Effector memory CD4-positive, alpha-beta T cell (primary cell): ENCODE results near the gene RXFP1.
"Not testable (repeated sequence)": the region's sequence is repeated elsewhere in the genome, so short reads cannot be mapped to it uniquely, and the experiment has no call there.

Source experiments
- DNase-seq, 3 donors: peaks; one replicate each; pipeline ENCODE4 v3.0.0-alpha.2; 2020
- H3K27ac ChIP-seq: 2 replicates; pipeline ENCODE4 v1.7.0; 2013; ENCODE audit warnings: mild to moderate bottlenecking, low read length, moderate library complexity; ENCODE audit not compliant: insufficient read depth, poor library complexity, severe bottlenecking
- H3K27me3 ChIP-seq: replicated peaks from 2 replicates; pipeline ENCODE4 v1.7.0; 2013; ENCODE audit warnings: mild to moderate bottlenecking, low read length; ENCODE audit not compliant: insufficient read depth, control insufficient read depth, poor library complexity, severe bottlenecking
- H3K36me3 ChIP-seq: 2 replicates; pipeline ENCODE4 v1.7.0; 2013; ENCODE audit warnings: mild to moderate bottlenecking, low read length, moderate library complexity; ENCODE audit not compliant: control insufficient read depth, insufficient read depth
- H3K4me1 ChIP-seq: 2 replicates; pipeline ENCODE4 v1.7.0; 2013; ENCODE audit warnings: low read length, mild to moderate bottlenecking; ENCODE audit not compliant: control insufficient read depth, insufficient read depth, poor library complexity, severe bottlenecking
- H3K4me3 ChIP-seq: 2 replicates; pipeline ENCODE4 v1.7.0; 2013; ENCODE audit warnings: low read length, low read depth, mild to moderate bottlenecking; ENCODE audit not compliant: insufficient read depth, poor library complexity, severe bottlenecking
- H3K9me3 ChIP-seq: 2 replicates; pipeline ENCODE4 v1.7.0; 2013; ENCODE audit warnings: mild to moderate bottlenecking, low read length, moderate library complexity; ENCODE audit not compliant: control insufficient read depth

Gene RXFP1

GRCh38 chr4:158663707-158664625 is 142.3 kb downstream of the RXFP1 start:
- H3K27me3 ChIP-seq, H3K4me3 ChIP-seq, H3K9me3 ChIP-seq, DNase-seq, H3K36me3 ChIP-seq, H3K27ac ChIP-seq, H3K4me1 ChIP-seq: not testable (repeated sequence)

GRCh38 chr4:158664806-158665205 is 143.1 kb downstream of the RXFP1 start:
- H3K9me3 ChIP-seq: no peaks in the 10 kb centered on the region
- no peak for DNase-seq
- H3K27me3 ChIP-seq: no peaks in the 10 kb centered on the region
- H3K4me3 ChIP-seq: no peak overlapping the region
- no peaks in the 10 kb centered on the region for H3K4me1 ChIP-seq
- no peaks in the 10 kb centered on the region for H3K36me3 ChIP-seq
- no peak overlapping the region for H3K27ac ChIP-seq

GRCh38 chr4:158666892-158667291 is 145.2 kb downstream of the RXFP1 start:
- Histone ChIP-seq H3K36me3 (no peaks in the 10 kb centered on the region), H3K4me3 (no peak overlapping the region), H3K4me1 (peaks cover 6% of the 10 kb centered on the region), H3K27me3 (no peaks in the 10 kb centered on the region), H3K27ac (no peak overlapping the region), H3K9me3 (no peaks in the 10 kb centered on the region)
- no peak for DNase-seq

GRCh38 chr4:158667651-158668198 is 146.0 kb downstream of the RXFP1 start:
- Histone ChIP-seq H3K4me1 (peaks cover 6% of the 10 kb centered on the region), H3K4me3 (no peak overlapping the region), H3K27me3 (no peaks in the 10 kb centered on the region), H3K9me3 (no peaks in the 10 kb centered on the region), H3K36me3 (no peaks in the 10 kb centered on the region), H3K27ac (no peak overlapping the region)
- peak in 1 of 3 donors; percentile 6 for DNase-seq

- Histone ChIP-seq H3K27ac (no peak overlapping the region), H3K27me3 (no peaks in the 10 kb centered on the region), H3K4me3 (no peak overlapping the region), H3K4me1 (peaks cover 6% of the 10 kb centered on the region), H3K36me3 (no peaks in the 10 kb centered on the region), H3K9me3 (no peaks in the 10 kb centered on the region)
- no peak for DNase-seq
These were observed 147.6 kb downstream of the RXFP1 start for GRCh38 chr4:158669310-158669709.

- peak; percentile 36 to 39 (median 36) for DNase-seq
- no peaks in the 10 kb centered on the region for H3K36me3 ChIP-seq
- peak overlapping the region; percentile 90 for H3K27ac ChIP-seq
- peaks cover 6% of the 10 kb centered on the region for H3K4me1 ChIP-seq
- H3K27me3 ChIP-seq: no peaks in the 10 kb centered on the region
- H3K4me3 ChIP-seq: peak overlapping the region; percentile 98
- no peaks in the 10 kb centered on the region for H3K9me3 ChIP-seq
These were observed 149.4 kb downstream of the RXFP1 start for GRCh38 chr4:158670975-158671664.

- no peaks in the 10 kb centered on the region for H3K36me3 ChIP-seq
- no peak for DNase-seq
- no peaks in the 10 kb centered on the region for H3K9me3 ChIP-seq
- H3K4me3 ChIP-seq: peak within 1 kb of the TSS; percentile 98
- peaks cover 6% of the 10 kb centered on the region for H3K4me1 ChIP-seq
- no peaks in the 10 kb centered on the region for H3K27me3 ChIP-seq
- H3K27ac ChIP-seq: peak within 1 kb of the TSS; percentile 90
These were observed 149.9 kb downstream of the RXFP1 start, which contains the start of gene C4orf46 for GRCh38 chr4:158671665-158671914. TSS of gene C4orf46 (minus strand) at chr4:158671887. CDS start at chr4:158671801, 86 bp downstream.

GRCh38 chr4:158671915-158672806 is 150.5 kb downstream of the RXFP1 start, which contains the start of gene ETFDH:
TSS of gene ETFDH (plus strand) at chr4:158672296. CDS start at chr4:158672457, 161 bp downstream.
- H3K27ac ChIP-seq: peak within 1 kb of the TSS; percentile 90
- H3K4me1 ChIP-seq: peaks cover 6% of the 10 kb centered on the region
- H3K9me3 ChIP-seq: no peaks in the 10 kb centered on the region
- H3K27me3 ChIP-seq: no peaks in the 10 kb centered on the region
- no peaks in the 10 kb centered on the region for H3K36me3 ChIP-seq
- peak within 1 kb of the TSS; percentile 98 for H3K4me3 ChIP-seq
- peak; percentile 98 to 99 (median 98) for DNase-seq

GRCh38 chr4:158673633-158674032 is 152.0 kb downstream of the RXFP1 start:
- Histone ChIP-seq H3K27me3 (no peaks in the 10 kb centered on the region), H3K9me3 (no peaks in the 10 kb centered on the region), H3K27ac (no peak overlapping the region), H3K36me3 (no peaks in the 10 kb centered on the region), H3K4me3 (no peak overlapping the region), H3K4me1 (peaks cover 6% of the 10 kb centered on the region)
- DNase-seq: no peak
